ENCODE measurements around the gene TOGARAM2.

DNA sequence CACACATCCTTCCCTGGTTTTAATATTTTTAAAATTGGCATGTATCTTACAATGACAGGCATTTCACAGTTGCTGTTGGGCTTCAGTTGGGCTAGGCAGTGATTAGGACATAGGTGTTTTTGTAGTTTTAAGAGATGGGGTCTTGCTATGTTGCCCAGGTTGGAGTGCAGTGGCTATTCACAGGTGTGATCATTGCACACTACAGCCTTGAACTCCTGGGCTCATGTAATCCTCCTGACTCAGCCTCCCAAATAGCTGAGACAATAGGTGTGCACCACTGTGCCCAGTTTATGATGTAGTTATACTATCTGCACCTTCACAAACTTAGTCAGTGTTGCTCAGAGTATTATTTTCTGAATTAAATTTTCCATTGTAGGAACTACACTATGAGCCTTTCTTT, 49.9 kb downstream of the TOGARAM2 start:
- TF ChIP-seq, protein P1, sequence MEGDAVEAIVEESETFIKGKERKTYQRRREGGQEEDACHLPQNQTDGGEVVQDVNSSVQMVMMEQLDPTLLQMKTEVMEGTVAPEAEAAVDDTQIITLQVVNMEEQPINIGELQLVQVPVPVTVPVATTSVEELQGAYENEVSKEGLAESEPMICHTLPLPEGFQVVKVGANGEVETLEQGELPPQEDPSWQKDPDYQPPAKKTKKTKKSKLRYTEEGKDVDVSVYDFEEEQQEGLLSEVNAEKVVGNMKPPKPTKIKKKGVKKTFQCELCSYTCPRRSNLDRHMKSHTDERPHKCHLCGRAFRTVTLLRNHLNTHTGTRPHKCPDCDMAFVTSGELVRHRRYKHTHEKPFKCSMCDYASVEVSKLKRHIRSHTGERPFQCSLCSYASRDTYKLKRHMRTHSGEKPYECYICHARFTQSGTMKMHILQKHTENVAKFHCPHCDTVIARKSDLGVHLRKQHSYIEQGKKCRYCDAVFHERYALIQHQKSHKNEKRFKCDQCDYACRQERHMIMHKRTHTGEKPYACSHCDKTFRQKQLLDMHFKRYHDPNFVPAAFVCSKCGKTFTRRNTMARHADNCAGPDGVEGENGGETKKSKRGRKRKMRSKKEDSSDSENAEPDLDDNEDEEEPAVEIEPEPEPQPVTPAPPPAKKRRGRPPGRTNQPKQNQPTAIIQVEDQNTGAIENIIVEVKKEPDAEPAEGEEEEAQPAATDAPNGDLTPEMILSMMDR (IDR thresholded peaks at IDR 0.05; ENCODE audit: low read depth, low read length), result no peak
- TF ChIP-seq EZH2phosphoT487 (IDR thresholded peaks at IDR 0.05; ENCODE audit: low read depth), result no peak

Data from OCI-LY3 (cell line).